ENCODE measurements around the gene ITGAL.

- no peak for TF ChIP-seq POLR2A (IDR thresholded peaks at IDR 0.05)
- no peak for TF ChIP-seq POLR2AphosphoS5 (IDR thresholded peaks at IDR 0.05)
- TF ChIP-seq CTCF (IDR thresholded peaks at IDR 0.05): no peak
- no peak for TF ChIP-seq EP300 (IDR thresholded peaks at IDR 0.05)
These were observed 8.5 kb upstream of the ITGAL start for GRCh38 chr16:30464078-30464477.

Measured in sigmoid colon (tissue), 4 donors.